ENCODE measurements around the gene SERGEF. TPM values are rescaled to one million over a fixed set of nuclear protein-coding genes. Genes with fewer than 3 reads are reported as not detected.

SERGEF gene
- total RNA-seq, 6 experiments from 2014 or later, result 13.5 to 19.3 (median 17.7) TPM

DNA sequence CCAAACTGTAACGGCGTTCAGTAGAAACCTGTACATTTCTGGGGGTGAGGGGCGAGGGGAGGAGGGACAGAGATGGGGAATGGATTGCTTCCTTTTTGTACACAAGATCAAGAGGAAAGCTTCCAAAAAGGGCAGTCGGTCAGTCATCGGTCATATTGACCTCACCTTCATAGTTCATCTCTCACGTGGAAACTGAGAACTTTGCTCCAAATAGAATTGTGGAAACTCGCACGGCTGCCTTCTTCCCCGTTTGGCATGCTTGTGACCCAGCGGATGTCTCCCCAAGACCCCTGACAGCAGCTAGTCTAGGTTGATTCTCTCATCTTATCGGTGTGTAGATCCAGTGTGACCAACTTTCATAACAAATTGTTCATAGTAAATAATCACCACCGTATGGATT is 230.7 kb downstream of the SERGEF start:
- H3K27me3 Mint-ChIP-seq (ENCODE audit: insufficient read depth), result peaks cover 14% of the 10 kb centered on the region
- no peaks in the 10 kb centered on the region for H3K9me3 Mint-ChIP-seq
- TF ChIP-seq CTCF (IDR thresholded peaks at IDR 0.05), result no peak

DNA sequence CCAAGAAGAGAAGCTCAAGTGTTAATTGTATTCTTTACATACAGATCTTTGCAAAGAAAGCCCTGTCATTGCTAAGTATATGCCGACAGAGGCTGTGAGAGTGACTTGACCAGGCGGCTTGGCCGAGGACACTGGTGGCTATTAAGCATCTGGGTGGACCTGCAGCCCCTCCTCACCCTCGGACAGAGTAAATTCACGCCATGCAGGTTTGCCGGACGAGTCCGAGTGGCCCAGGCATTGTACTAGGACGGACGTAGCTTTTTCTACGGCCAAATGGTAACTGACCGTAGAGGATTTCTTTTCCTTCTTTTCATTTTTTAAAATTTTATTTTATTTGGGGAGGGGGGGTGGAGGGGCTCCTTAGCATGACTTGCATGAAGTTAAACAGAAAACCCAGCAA is 231.2 kb downstream of the SERGEF start:
- H3K9me3 Mint-ChIP-seq, result no peaks in the 10 kb centered on the region
- DNase-seq, result no peak
- H3K36me3 Mint-ChIP-seq (ENCODE audit: low read depth), result no peaks in the 10 kb centered on the region; the same call in 1 of the 2 replicates
- no peak overlapping the region for H3K4me3 Mint-ChIP-seq
- H3K4me1 Mint-ChIP-seq (ENCODE audit: low read depth), result peaks cover 4% of the 10 kb centered on the region
- peaks cover 17% of the 10 kb centered on the region for H3K27me3 Mint-ChIP-seq (ENCODE audit: insufficient read depth)
- TF ChIP-seq CTCF (IDR thresholded peaks at IDR 0.05), result no peak
- H3K27ac Mint-ChIP-seq, result no peak overlapping the region

More for the DNA sequence above, 230.7 kb downstream of the SERGEF start:
- no peak overlapping the region for H3K27ac Mint-ChIP-seq
- no peak for DNase-seq
- peaks cover 9% of the 10 kb centered on the region for H3K4me1 Mint-ChIP-seq (ENCODE audit: low read depth)
- H3K36me3 Mint-ChIP-seq (ENCODE audit: low read depth), result no peaks in the 10 kb centered on the region; the same call in 1 of the 2 replicates
- H3K4me3 Mint-ChIP-seq, result no peak overlapping the region

DNA sequence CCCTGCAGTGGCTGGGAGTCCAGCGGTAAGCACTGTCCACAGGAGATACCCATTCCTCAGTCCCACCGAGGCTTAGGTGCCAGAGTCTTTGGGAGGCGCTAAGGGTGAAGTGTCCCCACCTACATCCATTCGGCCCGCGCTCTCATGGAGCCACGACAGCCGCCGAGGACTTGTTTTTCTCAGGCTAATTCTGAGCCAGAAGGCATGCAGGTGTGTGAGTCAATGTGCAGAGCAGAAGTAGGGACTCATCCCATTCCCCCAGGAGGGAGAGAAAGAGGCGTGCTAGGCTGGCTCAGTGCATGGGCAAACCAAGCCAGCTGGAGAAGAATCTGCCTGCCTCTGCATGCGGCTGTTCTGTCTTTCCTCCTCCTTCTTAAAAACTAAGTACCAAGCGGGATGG is 231.6 kb downstream of the SERGEF start:
- H3K36me3 Mint-ChIP-seq (ENCODE audit: low read depth), result no peaks in the 10 kb centered on the region; the same call in 1 of the 2 replicates
- no peak for DNase-seq
- H3K9me3 Mint-ChIP-seq, result no peaks in the 10 kb centered on the region
- H3K4me3 Mint-ChIP-seq, result no peak overlapping the region
- TF ChIP-seq CTCF (IDR thresholded peaks at IDR 0.05), result no peak
- H3K4me1 Mint-ChIP-seq (ENCODE audit: low read depth), result no peaks in the 10 kb centered on the region; the same call in 1 of the 2 replicates
- H3K27ac Mint-ChIP-seq, result no peak overlapping the region
- H3K27me3 Mint-ChIP-seq (ENCODE audit: insufficient read depth), result peaks cover 19% of the 10 kb centered on the region

DNA sequence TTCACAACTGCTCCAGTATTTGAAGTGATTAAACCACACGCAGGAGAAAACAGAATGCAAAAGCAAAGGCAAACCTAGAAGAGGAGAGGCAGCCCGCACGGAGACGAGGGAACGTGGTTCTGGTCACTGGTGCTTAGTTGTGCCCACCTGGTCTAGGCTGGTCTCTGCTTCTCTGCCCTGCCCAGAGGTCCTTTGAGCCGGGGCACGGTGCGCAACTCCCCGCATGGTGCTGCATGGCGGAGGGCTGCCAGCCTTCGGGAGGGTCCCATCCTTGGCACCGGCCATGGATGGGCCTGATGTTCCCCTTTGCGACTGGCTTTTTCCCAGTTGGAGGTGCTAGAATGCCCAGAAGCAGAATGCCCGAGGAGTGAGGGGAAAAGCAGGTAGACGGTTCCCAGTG is 232.2 kb downstream of the SERGEF start:
- no peaks in the 10 kb centered on the region for H3K9me3 Mint-ChIP-seq
- no peak for DNase-seq
- H3K36me3 Mint-ChIP-seq (ENCODE audit: low read depth), result no peaks in the 10 kb centered on the region; the same call in 1 of the 2 replicates
- H3K27ac Mint-ChIP-seq, result no peak overlapping the region
- no peaks in the 10 kb centered on the region for H3K4me1 Mint-ChIP-seq (ENCODE audit: low read depth)
- H3K27me3 Mint-ChIP-seq (ENCODE audit: insufficient read depth), result peaks cover 19% of the 10 kb centered on the region
- TF ChIP-seq CTCF (IDR thresholded peaks at IDR 0.05), result no peak
- no peak overlapping the region for H3K4me3 Mint-ChIP-seq

GRCh38 chr11:17779861-17780594 is 232.8 kb downstream of the SERGEF start:
- Mint-ChIP-seq H3K4me1 (ENCODE audit: low read depth) (no peaks in the 10 kb centered on the region), H3K4me3 (no peak overlapping the region), H3K36me3 (ENCODE audit: low read depth) (no peaks in the 10 kb centered on the region; the same call in 1 of the 2 replicates), H3K9me3 (no peaks in the 10 kb centered on the region), H3K27ac (no peak overlapping the region), H3K27me3 (ENCODE audit: insufficient read depth) (peaks cover 19% of the 10 kb centered on the region)
- no peak for TF ChIP-seq CTCF (IDR thresholded peaks at IDR 0.05)
- DNase-seq, result no peak

All from HFFc6 (cell line).